ENCODE measurements around the gene PCDHGB2. TPM values are rescaled to one million over a fixed set of nuclear protein-coding genes. Genes with fewer than 3 reads are reported as not detected.
"Not testable (repeated sequence)": the region's sequence is repeated elsewhere in the genome, so short reads cannot be mapped to it uniquely, and the experiment has no call there.

Gene PCDHGB2
- total RNA-seq, 2 donors from 2014 or later: 0.44 to 0.45 TPM

DNA sequence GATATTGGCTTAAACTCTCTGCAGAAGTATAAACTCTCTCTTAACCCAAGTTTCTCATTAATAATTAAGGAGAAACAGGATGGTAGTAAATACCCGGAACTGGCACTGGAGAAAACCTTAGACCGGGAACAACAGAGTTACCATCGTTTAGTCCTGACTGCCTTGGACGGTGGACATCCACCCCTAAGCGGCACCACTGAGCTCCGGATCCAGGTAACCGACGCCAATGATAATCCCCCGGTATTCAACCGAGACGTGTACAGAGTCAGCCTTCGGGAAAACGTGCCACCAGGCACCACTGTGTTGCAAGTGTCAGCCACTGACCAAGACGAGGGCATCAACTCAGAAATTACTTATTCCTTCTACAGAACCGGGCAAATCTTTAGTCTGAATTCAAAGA, 38.8 kb downstream of the PCDHGB2 start:
- no peak for ATAC-seq
- H3K9me3 ChIP-seq (ENCODE audit: control insufficient read depth, low read length, poor library complexity, severe bottlenecking): peaks cover 2% of the 10 kb centered on the region
- Mint-ChIP-seq H3K27me3 (peaks cover 56% of the 10 kb centered on the region), H3K4me1 (no peaks in the 10 kb centered on the region), H3K36me3 (ENCODE audit: low read depth) (peaks cover 5% of the 10 kb centered on the region), H3K4me3 (no peak overlapping the region), H3K27ac (no peak overlapping the region)
- DNase-seq: no peak

DNA sequence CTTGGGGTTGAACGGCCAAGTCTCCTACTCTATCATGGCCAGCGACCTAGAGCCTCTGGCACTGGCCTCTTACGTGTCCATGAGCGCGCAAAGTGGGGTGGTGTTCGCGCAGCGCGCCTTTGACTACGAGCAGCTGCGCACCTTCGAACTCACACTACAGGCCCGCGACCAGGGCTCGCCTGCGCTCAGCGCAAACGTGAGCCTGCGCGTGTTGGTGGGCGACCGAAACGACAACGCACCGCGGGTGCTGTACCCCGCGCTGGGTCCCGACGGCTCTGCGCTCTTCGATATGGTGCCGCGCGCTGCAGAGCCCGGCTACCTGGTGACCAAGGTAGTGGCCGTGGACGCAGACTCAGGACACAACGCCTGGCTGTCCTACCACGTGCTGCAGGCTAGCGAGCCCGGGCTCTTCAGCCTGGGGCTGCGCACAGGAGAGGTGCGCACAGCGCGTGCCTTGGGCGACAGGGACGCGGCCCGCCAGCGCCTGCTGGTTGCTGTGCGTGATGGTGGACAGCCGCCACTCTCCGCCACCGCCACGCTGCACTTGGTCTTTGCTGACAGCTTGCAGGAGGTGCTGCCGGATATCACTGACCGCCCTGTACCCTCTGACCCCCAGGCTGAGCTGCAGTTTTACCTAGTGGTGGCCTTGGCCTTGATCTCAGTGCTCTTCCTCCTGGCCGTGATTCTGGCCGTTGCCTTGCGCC, 39.9 kb downstream of the PCDHGB2 start:
- H3K27me3 Mint-ChIP-seq: peaks cover 54% of the 10 kb centered on the region
- H3K9me3 ChIP-seq (ENCODE audit: control insufficient read depth, low read length, poor library complexity, severe bottlenecking): peaks cover 4% of the 10 kb centered on the region
- DNase-seq: no peak
- H3K36me3 Mint-ChIP-seq (ENCODE audit: low read depth): peaks cover 5% of the 10 kb centered on the region
- peak overlapping the region; percentile 6 for H3K27ac Mint-ChIP-seq
- ATAC-seq: no peak
- no peak overlapping the region for H3K4me3 Mint-ChIP-seq
- no peaks in the 10 kb centered on the region for H3K4me1 Mint-ChIP-seq

DNA sequence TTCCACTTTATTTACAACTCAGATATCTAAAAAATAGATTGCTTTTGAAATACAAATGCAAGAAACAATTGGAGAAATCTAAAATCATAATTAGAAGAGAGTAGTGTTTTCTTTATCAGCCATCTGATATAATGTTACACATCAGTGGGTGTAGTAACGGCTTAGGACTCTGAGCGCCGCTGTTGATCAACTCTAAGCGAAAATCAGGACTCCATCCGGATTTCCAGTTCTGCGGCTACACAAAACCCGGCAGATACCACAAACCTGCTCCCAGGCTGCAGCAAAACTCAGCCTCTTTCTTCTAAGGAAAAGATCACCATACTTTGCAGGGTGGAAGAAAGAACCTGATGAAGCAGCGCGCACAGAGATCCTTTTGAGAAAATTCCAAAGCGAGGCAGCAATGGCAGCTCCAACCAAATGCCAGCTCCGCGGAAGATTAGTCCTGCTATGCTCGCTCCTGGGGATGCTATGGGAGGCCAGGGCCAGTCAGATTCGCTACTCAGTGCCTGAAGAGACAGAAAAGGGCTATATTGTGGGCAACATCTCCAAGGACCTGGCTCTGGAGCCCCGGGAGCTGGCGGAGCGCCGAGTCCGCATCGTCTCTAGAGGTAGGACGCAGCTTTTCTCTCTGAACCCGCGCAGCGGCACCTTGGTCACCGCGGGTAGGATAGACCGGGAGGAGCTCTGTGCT, 42.9 kb downstream of the PCDHGB2 start, which contains the start of gene PCDHGA9:
Gene PCDHGA9, plus strand, starts transcription at position 226 of the 691 bp plus-strand sequence. Its CDS starts 175 bp downstream, at position 401.
- Mint-ChIP-seq H3K36me3 (ENCODE audit: low read depth) (peaks cover 5% of the 10 kb centered on the region), H3K27ac (peak within 1 kb of the TSS; percentile 53), H3K4me3 (peak within 1 kb of the TSS; percentile 70), H3K27me3 (peaks cover 47% of the 10 kb centered on the region), H3K4me1 (no peaks in the 10 kb centered on the region)
- ATAC-seq (no peak), DNase-seq (no peak)
- peaks cover 4% of the 10 kb centered on the region for H3K9me3 ChIP-seq (ENCODE audit: control insufficient read depth, low read length, poor library complexity, severe bottlenecking)

DNA sequence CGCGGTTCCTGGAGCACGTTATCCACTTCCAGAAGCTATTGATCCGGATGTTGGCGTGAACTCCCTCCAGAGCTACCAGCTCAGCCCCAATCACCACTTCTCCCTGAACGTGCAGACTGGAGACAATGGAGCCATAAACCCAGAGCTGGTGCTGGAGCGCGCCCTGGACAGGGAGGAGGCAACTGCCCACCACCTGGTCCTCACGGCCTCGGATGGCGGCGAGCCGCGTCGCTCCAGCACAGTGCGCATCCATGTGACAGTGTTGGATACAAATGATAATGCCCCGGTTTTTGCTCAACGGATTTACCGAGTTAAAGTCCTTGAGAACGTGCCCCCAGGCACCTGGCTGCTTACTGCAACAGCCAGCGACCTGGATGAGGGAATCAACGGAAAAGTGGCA, 43.6 kb downstream of the PCDHGB2 start:
- no peaks in the 10 kb centered on the region for H3K4me1 Mint-ChIP-seq
- peaks cover 52% of the 10 kb centered on the region for H3K27me3 Mint-ChIP-seq
- H3K27ac Mint-ChIP-seq: no peak overlapping the region
- no peak for DNase-seq
- peaks cover 4% of the 10 kb centered on the region for H3K9me3 ChIP-seq (ENCODE audit: control insufficient read depth, low read length, poor library complexity, severe bottlenecking)
- peaks cover 5% of the 10 kb centered on the region for H3K36me3 Mint-ChIP-seq (ENCODE audit: low read depth)
- H3K4me3 Mint-ChIP-seq: no peak overlapping the region
- no peak for ATAC-seq

DNA sequence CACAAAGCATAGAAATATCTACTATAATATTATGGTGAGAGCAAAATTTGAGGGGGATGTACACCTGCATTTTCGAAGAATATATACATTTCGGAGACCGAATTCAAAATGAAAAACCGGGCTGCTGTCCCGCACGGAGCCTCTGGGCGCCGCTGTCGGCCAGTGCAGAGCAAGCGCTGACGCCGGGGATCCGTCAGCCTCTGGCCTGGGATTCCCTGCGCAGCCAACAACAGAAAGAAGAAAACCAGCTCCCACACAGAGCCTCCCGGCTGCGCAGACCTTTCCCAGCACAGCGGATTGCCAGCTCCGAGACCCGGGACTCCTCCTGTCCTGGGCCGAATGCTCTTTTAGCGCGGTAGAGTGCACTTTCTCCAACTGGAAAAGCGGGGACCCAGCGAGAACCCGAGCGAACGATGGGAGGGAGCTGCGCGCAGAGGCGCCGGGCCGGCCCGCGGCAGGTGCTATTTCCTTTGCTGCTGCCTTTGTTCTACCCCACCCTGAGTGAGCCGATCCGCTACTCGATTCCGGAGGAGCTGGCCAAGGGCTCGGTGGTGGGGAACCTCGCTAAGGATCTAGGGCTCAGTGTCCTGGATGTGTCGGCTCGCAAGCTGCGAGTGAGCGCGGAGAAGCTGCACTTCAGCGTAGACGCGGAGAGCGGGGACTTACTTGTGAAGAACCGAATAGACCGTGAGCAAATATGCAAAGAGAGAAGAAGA, 48.2 kb downstream of the PCDHGB2 start, which contains the start of gene PCDHGB6:
Gene PCDHGB6, plus strand, starts transcription at position 232 of the 716 bp plus-strand sequence. Its CDS starts 182 bp downstream, at position 414.
- H3K27me3 Mint-ChIP-seq: peaks cover 43% of the 10 kb centered on the region
- DNase-seq; H3K4me1 Mint-ChIP-seq; H3K9me3 ChIP-seq (ENCODE audit: control insufficient read depth, low read length, poor library complexity, severe bottlenecking); H3K36me3 Mint-ChIP-seq (ENCODE audit: low read depth): not testable (repeated sequence)
- peak; percentile 61 for ATAC-seq
- peak within 1 kb of the TSS; percentile 46 for H3K4me3 Mint-ChIP-seq
- peak within 1 kb of the TSS; percentile 35 for H3K27ac Mint-ChIP-seq

DNA sequence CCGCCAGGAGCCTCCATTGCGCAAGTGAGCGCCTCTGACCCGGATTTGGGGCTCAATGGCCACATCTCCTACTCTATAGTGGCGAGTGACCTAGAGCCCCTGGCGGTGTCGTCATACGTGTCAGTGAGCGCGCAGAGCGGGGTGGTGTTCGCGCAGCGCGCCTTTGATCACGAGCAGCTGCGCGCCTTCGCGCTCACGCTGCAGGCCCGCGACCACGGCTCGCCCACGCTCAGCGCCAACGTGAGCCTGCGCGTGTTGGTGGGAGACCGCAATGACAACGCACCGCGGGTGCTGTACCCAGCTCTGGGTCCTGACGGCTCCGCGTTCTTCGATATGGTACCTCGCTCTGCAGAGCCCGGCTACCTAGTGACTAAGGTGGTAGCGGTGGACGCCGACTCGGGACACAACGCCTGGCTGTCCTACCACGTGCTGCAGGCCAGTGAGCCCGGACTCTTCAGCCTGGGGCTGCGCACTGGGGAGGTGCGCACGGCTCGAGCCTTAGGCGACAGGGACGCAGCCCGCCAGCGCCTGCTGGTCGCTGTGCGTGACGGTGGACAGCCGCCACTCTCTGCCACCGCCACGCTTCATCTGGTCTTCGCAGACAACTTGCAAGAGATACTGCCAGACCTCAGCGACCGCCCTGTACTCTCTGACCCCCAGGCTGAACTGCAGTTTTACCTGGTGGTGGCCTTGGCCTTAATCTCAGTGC, 50.0 kb downstream of the PCDHGB2 start:
- H3K4me1 Mint-ChIP-seq: peaks cover 3% of the 10 kb centered on the region
- no peak overlapping the region for H3K4me3 Mint-ChIP-seq
- DNase-seq: no peak
- peaks cover 5% of the 10 kb centered on the region for H3K36me3 Mint-ChIP-seq (ENCODE audit: low read depth)
- peaks cover 45% of the 10 kb centered on the region for H3K27me3 Mint-ChIP-seq
- no peak for ATAC-seq
- H3K27ac Mint-ChIP-seq: no peak overlapping the region
- peaks cover 5% of the 10 kb centered on the region for H3K9me3 ChIP-seq (ENCODE audit: control insufficient read depth, low read length, poor library complexity, severe bottlenecking)

DNA sequence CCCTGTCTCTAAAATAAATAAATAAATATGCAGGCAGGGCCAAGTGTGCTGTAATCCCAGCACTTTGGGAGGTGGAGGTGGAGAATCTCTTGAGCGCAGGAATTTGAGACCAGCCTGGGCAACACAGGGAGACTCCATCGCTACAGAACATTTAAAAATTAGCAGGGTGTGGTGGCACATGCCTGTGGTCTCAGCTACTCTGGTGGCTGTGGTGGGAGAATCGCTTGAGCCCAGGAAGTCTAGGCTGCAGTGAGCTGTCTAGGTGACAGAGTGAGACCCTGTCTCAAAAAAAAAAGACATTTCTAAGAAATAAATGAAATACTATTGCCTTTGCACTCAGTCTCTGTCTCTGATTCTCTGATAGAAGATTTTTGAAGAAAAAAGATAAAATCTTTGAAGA, 51.8 kb downstream of the PCDHGB2 start:
- H3K9me3 ChIP-seq (ENCODE audit: control insufficient read depth, low read length, poor library complexity, severe bottlenecking): peaks cover 5% of the 10 kb centered on the region
- Mint-ChIP-seq H3K36me3 (ENCODE audit: low read depth) (peaks cover 5% of the 10 kb centered on the region), H3K27ac (no peak overlapping the region), H3K4me3 (no peak overlapping the region), H3K4me1 (peaks cover 3% of the 10 kb centered on the region), H3K27me3 (peaks cover 48% of the 10 kb centered on the region)
- no peak for ATAC-seq
- DNase-seq: no peak

Other genes starting within 250 kb of the PCDHGB2 start
- not detected for gene PCDHB4, start 238.2 kb upstream of the PCDHGB2 start, total RNA-seq
- under 1 TPM; 0.12 to 0.34 TPM for gene PCDHB5, start 224.8 kb upstream of the PCDHGB2 start, total RNA-seq
- gene PCDHB6, start 209.9 kb upstream of the PCDHGB2 start, total RNA-seq: not detected
- not detected for gene PCDHB7, start 187.3 kb upstream of the PCDHGB2 start, total RNA-seq
- not detected for gene PCDHB8, start 182.2 kb upstream of the PCDHGB2 start, total RNA-seq
- gene PCDHB16, start 177.6 kb upstream of the PCDHGB2 start, total RNA-seq: not detected
- gene PCDHB9, start 172.8 kb upstream of the PCDHGB2 start, total RNA-seq: 1 to 10 TPM in 1 of 2 donors, not detected in 1; 1.0 TPM
- gene PCDHB10, start 167.6 kb upstream of the PCDHGB2 start, total RNA-seq: not detected
- gene PCDHB11, start 160.4 kb upstream of the PCDHGB2 start, total RNA-seq: not detected
- gene PCDHB12, start 151.3 kb upstream of the PCDHGB2 start, total RNA-seq: not detected
- not detected for gene PCDHB13, start 146.1 kb upstream of the PCDHGB2 start, total RNA-seq
- gene PCDHB14, start 136.7 kb upstream of the PCDHGB2 start, total RNA-seq: not detected
- gene PCDHB15, start 114.6 kb upstream of the PCDHGB2 start, total RNA-seq: under 1 TPM in 1 of 2 donors, not detected in 1; 0.10 TPM
- under 1 TPM; 0.65 to 0.70 TPM for gene SLC25A2, start 55.9 kb upstream of the PCDHGB2 start, total RNA-seq
- gene TAF7, start 39.2 kb upstream of the PCDHGB2 start, total RNA-seq: 10 to 100 TPM; 74.4 to 90.7 TPM
- not detected for gene PCDHGA1, start 29.5 kb upstream of the PCDHGB2 start, total RNA-seq
- not detected for gene PCDHGA2, start 21.2 kb upstream of the PCDHGB2 start, total RNA-seq
- under 1 TPM in 1 of 2 donors, not detected in 1; 0.22 TPM for gene PCDHGA3, start 16.2 kb upstream of the PCDHGB2 start, total RNA-seq
- gene PCDHGB1, start 9.9 kb upstream of the PCDHGB2 start, total RNA-seq: under 1 TPM in 1 of 2 donors, not detected in 1; 0.13 TPM
- under 1 TPM in 1 of 2 donors, not detected in 1; 0.12 TPM for gene PCDHGA4, start 5.0 kb upstream of the PCDHGB2 start, total RNA-seq
- gene PCDHGA5, start 4.2 kb downstream of the PCDHGB2 start, total RNA-seq: under 1 TPM in 1 of 2 donors, not detected in 1; 0.16 TPM
- under 1 TPM; 0.13 to 0.32 TPM for gene PCDHGB3, start 10.2 kb downstream of the PCDHGB2 start, total RNA-seq
- under 1 TPM; 0.10 to 0.40 TPM for gene PCDHGA6, start 13.9 kb downstream of the PCDHGB2 start, total RNA-seq
- gene PCDHGA7, start 22.7 kb downstream of the PCDHGB2 start, total RNA-seq: under 1 TPM in 1 of 2 donors, not detected in 1; 0.25 TPM
- under 1 TPM; 0.08 to 0.10 TPM for gene PCDHGB4, start 27.7 kb downstream of the PCDHGB2 start, total RNA-seq
- gene PCDHGA8, start 32.6 kb downstream of the PCDHGB2 start, total RNA-seq: under 1 TPM in 1 of 2 donors, not detected in 1; 0.05 TPM
- under 1 TPM; 0.26 to 0.35 TPM for gene PCDHGB5, start 38.0 kb downstream of the PCDHGB2 start, total RNA-seq
- gene PCDHGA9, start 42.8 kb downstream of the PCDHGB2 start, total RNA-seq: not detected
- under 1 TPM; 0.10 to 0.20 TPM for gene PCDHGB6, start 48.0 kb downstream of the PCDHGB2 start, total RNA-seq
- gene PCDHGA10, start 53.0 kb downstream of the PCDHGB2 start, total RNA-seq: under 1 TPM; 0.10 to 0.18 TPM
- gene PCDHGB7, start 57.7 kb downstream of the PCDHGB2 start, total RNA-seq: not detected
- not detected for gene PCDHGA11, start 61.1 kb downstream of the PCDHGB2 start, total RNA-seq
- gene PCDHGA12, start 70.5 kb downstream of the PCDHGB2 start, total RNA-seq: not detected
- not detected for gene PCDHGC3, start 116.0 kb downstream of the PCDHGB2 start, total RNA-seq
- gene PCDHGC4, start 125.0 kb downstream of the PCDHGB2 start, total RNA-seq: not detected
- not detected for gene PCDHGC5, start 129.1 kb downstream of the PCDHGB2 start, total RNA-seq

Data from T-helper 17 cell (primary cell).